Activated CD4-positive, alpha-beta T cell treated with anti-CD3 and anti-CD28 coated beads for 36 hours (primary cell): ENCODE measurements around the gene FSTL3. TPM values are rescaled to one million over a fixed set of nuclear protein-coding genes. Genes with fewer than 3 reads are reported as not detected.
A peak's percentile ranks its signal among the peaks of the same experiment; 100 is the strongest.
"Not testable (repeated sequence)": the region's sequence is repeated elsewhere in the genome, so short reads cannot be mapped to it uniquely, and the experiment has no call there.

Source experiments
- ATAC-seq: fragments of 200-7000 bp; cut with Tn5 transposase; one replicate; pipeline ENCODE4 v1.10.0; 2021; ENCODE audit warnings: mild to moderate bottlenecking, moderate library complexity
- CTCF ChIA-PET: fragments of 350-600 bp; sonication (Branson Sonifier 250); formaldehyde crosslinking; loops from one replicate; lab custom pipeline; 2021; ENCODE audit warnings: antibody characterized with exemption; lab: Charles Lee
- POLR2A ChIA-PET: fragments of 350-600 bp; sonication (Branson Sonifier 250); formaldehyde crosslinking; loops from one replicate; lab custom pipeline; 2021; ENCODE audit warnings: antibody characterized with exemption, inconsistent platforms; lab: Charles Lee
- DNase-seq: peaks from one replicate; pipeline ENCODE4 v3.0.0-alpha.2; 2020
- H3K27ac Mint-ChIP-seq: one replicate; pipeline ENCODE4 v1.8.0; 2021; ENCODE audit warnings: mixed read lengths
- H3K27me3 Mint-ChIP-seq: one replicate; pipeline ENCODE4 v1.8.0; 2021; ENCODE audit warnings: mixed read lengths
- H3K36me3 Mint-ChIP-seq: one replicate; pipeline ENCODE4 v1.8.0; 2021; ENCODE audit warnings: low read depth, mixed read lengths
- H3K4me1 Mint-ChIP-seq: one replicate; pipeline ENCODE4 v1.8.0; 2021; ENCODE audit warnings: mixed read lengths
- H3K4me3 Mint-ChIP-seq: one replicate; pipeline ENCODE4 v1.8.0; 2021; ENCODE audit warnings: mild to moderate bottlenecking, moderate library complexity, mixed read lengths
- H3K9me3 Mint-ChIP-seq: one replicate; pipeline ENCODE4 v1.8.0; 2021; ENCODE audit warnings: low read depth, mixed read lengths
- intact Hi-C, 2 experiments: fragments of 100-400 bp; cut with DNase I in 1 of 2; cut with micrococcal nuclease in 1 of 2; formaldehyde crosslinking; loops; one replicate each; pipeline versions ENCODE4 v1.14.2 to v1.15.1; 2022 to 2024; cut with DNase I, micrococcal nuclease
- total RNA-seq, 2 experiments: library from RNA; stranded (reverse); gene quantifications; one replicate each; pipeline ENCODE4 v1.2.3, GENCODE V29; 2021

Gene FSTL3
- total RNA-seq, 2 experiments from 2014 or later = 8.5 to 10.1 TPM

GRCh38 chr19:688992-689391, 12.8 kb downstream of the FSTL3 start:
- no peak overlapping the region for H3K27ac Mint-ChIP-seq
- POLR2A ChIA-PET = no interaction called here
- CTCF ChIA-PET = interaction anchor here (0.6 kb wide), 1 partner anchor 13 kb away, joined by 3 read pairs; the partner anchor contains the start of gene FSTL3
- no peak overlapping the region for H3K4me3 Mint-ChIP-seq
- H3K27me3 Mint-ChIP-seq = no peaks in the 10 kb centered on the region
- DNase-seq = no peak
- no peaks in the 10 kb centered on the region for H3K9me3 Mint-ChIP-seq
- no peaks in the 10 kb centered on the region for H3K36me3 Mint-ChIP-seq
- intact Hi-C loops = no loop called here
- no peak for ATAC-seq
- H3K4me1 Mint-ChIP-seq = no peaks in the 10 kb centered on the region

GRCh38 chr19:690203-690602, 14.0 kb downstream of the FSTL3 start:
- Mint-ChIP-seq H3K4me3 (no peak overlapping the region), H3K36me3 (no peaks in the 10 kb centered on the region), H3K9me3 (no peaks in the 10 kb centered on the region), H3K27me3 (peaks cover 4% of the 10 kb centered on the region), H3K4me1 (no peaks in the 10 kb centered on the region), H3K27ac (no peak overlapping the region)
- ChIA-PET CTCF (interaction anchor here (0.6 to 0.7 kb wide), 2 partner anchors 15 to 334 kb away, joined by 3 read pairs; no protein-coding TSS in a partner anchor), POLR2A (no interaction called here)
- intact Hi-C loops = no loop called here
- ATAC-seq = no peak
- no peak for DNase-seq

GRCh38 chr19:694481-695351, 18.5 kb downstream of the FSTL3 start:
- Mint-ChIP-seq H3K4me1 (no peaks in the 10 kb centered on the region), H3K27me3 (peaks cover 11% of the 10 kb centered on the region), H3K36me3 (no peaks in the 10 kb centered on the region), H3K9me3 (no peaks in the 10 kb centered on the region), H3K4me3 (no peak overlapping the region), H3K27ac (no peak overlapping the region)
- ChIA-PET CTCF (no interaction called here), POLR2A (no interaction called here)
- intact Hi-C loops = no loop called here
- ATAC-seq (no peak), DNase-seq (no peak)

- POLR2A ChIA-PET = no interaction called here
- no peak within 1 kb of the TSS for H3K4me3 Mint-ChIP-seq
- no peaks in the 10 kb centered on the region for H3K4me1 Mint-ChIP-seq
- CTCF ChIA-PET = no interaction called here
- intact Hi-C loops = no loop called here
- no peaks in the 10 kb centered on the region for H3K9me3 Mint-ChIP-seq
- H3K27ac Mint-ChIP-seq = no peak within 1 kb of the TSS
- no peak for DNase-seq
- ATAC-seq = no peak
- no peaks in the 10 kb centered on the region for H3K36me3 Mint-ChIP-seq
- H3K27me3 Mint-ChIP-seq = peaks cover 11% of the 10 kb centered on the region
These were observed 19.3 kb downstream of the FSTL3 start, which contains the start of gene PRSS57 for GRCh38 chr19:695352-695949. TSS of gene PRSS57 (minus strand) at chr19:695452. CDS start at chr19:695430, 22 bp downstream.

GRCh38 chr19:698529-698928, 22.3 kb downstream of the FSTL3 start:
- peaks cover 18% of the 10 kb centered on the region for H3K27me3 Mint-ChIP-seq
- H3K4me1 Mint-ChIP-seq, ATAC-seq, DNase-seq, H3K27ac Mint-ChIP-seq, H3K36me3 Mint-ChIP-seq, H3K4me3 Mint-ChIP-seq, intact Hi-C loops, POLR2A ChIA-PET, CTCF ChIA-PET, H3K9me3 Mint-ChIP-seq: not testable (repeated sequence)

GRCh38 chr19:699885-700284, 23.7 kb downstream of the FSTL3 start:
- CTCF ChIA-PET = interaction anchor here (0.6 to 0.7 kb wide), 2 partner anchors 21 to 285 kb away, joined by 3 read pairs; no protein-coding TSS in a partner anchor
- POLR2A ChIA-PET, H3K9me3 Mint-ChIP-seq, ATAC-seq, H3K36me3 Mint-ChIP-seq, H3K4me1 Mint-ChIP-seq, H3K27ac Mint-ChIP-seq, DNase-seq, H3K4me3 Mint-ChIP-seq: not testable (repeated sequence)
- intact Hi-C loops = loop anchor here in 1 of 2 experiments (5.0 kb wide), 1 partner anchor 37 kb away; no protein-coding TSS in a partner anchor
- peaks cover 14% of the 10 kb centered on the region for H3K27me3 Mint-ChIP-seq

GRCh38 chr19:702847-703246, 26.7 kb downstream of the FSTL3 start:
- H3K27ac Mint-ChIP-seq = peak overlapping the region; percentile 19
- intact Hi-C loops = loop anchor here (1.0 to 5.0 kb wide), 2 partner anchors 23 to 34 kb away; no protein-coding TSS in a partner anchor
- H3K27me3 Mint-ChIP-seq = peaks cover 14% of the 10 kb centered on the region
- H3K4me1 Mint-ChIP-seq, POLR2A ChIA-PET, ATAC-seq, H3K4me3 Mint-ChIP-seq, DNase-seq, H3K36me3 Mint-ChIP-seq, H3K9me3 Mint-ChIP-seq: not testable (repeated sequence)
- CTCF ChIA-PET = interaction anchor here (0.6 to 1.0 kb wide), 4 partner anchors 68 to 599 kb away, joined by 3 read pairs; partner anchors contain the start of gene MED16

- Mint-ChIP-seq H3K36me3 (no peaks in the 10 kb centered on the region), H3K9me3 (peaks cover 2% of the 10 kb centered on the region), H3K4me3 (no peak overlapping the region), H3K27me3 (peaks cover 14% of the 10 kb centered on the region), H3K27ac (peak overlapping the region; percentile 19), H3K4me1 (peaks cover 6% of the 10 kb centered on the region)
- intact Hi-C loops = loop anchor here (1.0 to 5.0 kb wide), 2 partner anchors 23 to 34 kb away; no protein-coding TSS in a partner anchor
- no peak for ATAC-seq
- no peak for DNase-seq
- CTCF ChIA-PET = interaction anchor here (0.6 to 1.0 kb wide), 4 partner anchors 68 to 599 kb away, joined by 3 read pairs; partner anchors contain the start of gene MED16
- POLR2A ChIA-PET = no interaction called here
These were observed 27.1 kb downstream of the FSTL3 start for GRCh38 chr19:703329-703650.

- DNase-seq (peak; percentile 90), ATAC-seq (peak; percentile 74)
- Mint-ChIP-seq H3K9me3 (peaks cover 2% of the 10 kb centered on the region), H3K27me3 (peaks cover 14% of the 10 kb centered on the region), H3K4me1 (peaks cover 6% of the 10 kb centered on the region), H3K27ac (no peak overlapping the region), H3K36me3 (no peaks in the 10 kb centered on the region), H3K4me3 (no peak overlapping the region)
- intact Hi-C loops = loop anchor here (1.0 to 5.0 kb wide), 6 partner anchors 23 to 287 kb away; no protein-coding TSS in a partner anchor
- CTCF ChIA-PET = interaction anchor here (1.0 kb wide), 2 partner anchors 67 to 189 kb away, joined by 3 read pairs; partner anchors contain the start of gene MED16
- POLR2A ChIA-PET = interaction anchor here (0.7 kb wide), 1 partner anchor 193 kb away, joined by 3 read pairs; no protein-coding TSS in a partner anchor
These were observed 27.7 kb downstream of the FSTL3 start for GRCh38 chr19:703651-704446.

GRCh38 chr19:704447-704741, 28.2 kb downstream of the FSTL3 start:
- DNase-seq (no peak), ATAC-seq (peak; percentile 6)
- no peaks in the 10 kb centered on the region for H3K36me3 Mint-ChIP-seq
- H3K27me3 Mint-ChIP-seq = peaks cover 12% of the 10 kb centered on the region
- peaks cover 2% of the 10 kb centered on the region for H3K9me3 Mint-ChIP-seq
- H3K27ac Mint-ChIP-seq = no peak overlapping the region
- H3K4me3 Mint-ChIP-seq = no peak overlapping the region
- CTCF ChIA-PET = interaction anchor here (0.7 kb wide), 1 partner anchor 309 kb away, joined by 3 read pairs; no protein-coding TSS in a partner anchor
- peaks cover 6% of the 10 kb centered on the region for H3K4me1 Mint-ChIP-seq
- POLR2A ChIA-PET = interaction anchor here (0.7 kb wide), 1 partner anchor 194 kb away, joined by 3 read pairs; no protein-coding TSS in a partner anchor
- intact Hi-C loops = loop anchor here (1.0 to 5.0 kb wide), 5 partner anchors 24 to 287 kb away; no protein-coding TSS in a partner anchor
